Fibroblast of skin of abdomen (primary cell): ENCODE results near the gene CPOX. TPM values are rescaled to one million over a fixed set of nuclear protein-coding genes. Genes with fewer than 3 reads are reported as not detected.
"Not testable (repeated sequence)": the region's sequence is repeated elsewhere in the genome, so short reads cannot be mapped to it uniquely, and the experiment has no call there.

Experiments
- DNase-seq: peaks from one replicate; pipeline ENCODE4 v3.0.0-alpha.2; 2013
- polyA plus RNA-seq, 2 experiments: library from polyadenylated mRNA; unstranded; fragments of 120-200 nt; gene quantifications; one replicate each; pipeline ENCODE4 v1.2.1, GENCODE V29; 2013; ENCODE audit not compliant: insufficient read length in 2 of 2

The CPOX gene
- polyA plus RNA-seq (2013, experiment 1 of 2; ENCODE audit: insufficient read length): 19.9 TPM
- polyA plus RNA-seq (2013, experiment 2 of 2; ENCODE audit: insufficient read length): 20.5 TPM

DNA sequence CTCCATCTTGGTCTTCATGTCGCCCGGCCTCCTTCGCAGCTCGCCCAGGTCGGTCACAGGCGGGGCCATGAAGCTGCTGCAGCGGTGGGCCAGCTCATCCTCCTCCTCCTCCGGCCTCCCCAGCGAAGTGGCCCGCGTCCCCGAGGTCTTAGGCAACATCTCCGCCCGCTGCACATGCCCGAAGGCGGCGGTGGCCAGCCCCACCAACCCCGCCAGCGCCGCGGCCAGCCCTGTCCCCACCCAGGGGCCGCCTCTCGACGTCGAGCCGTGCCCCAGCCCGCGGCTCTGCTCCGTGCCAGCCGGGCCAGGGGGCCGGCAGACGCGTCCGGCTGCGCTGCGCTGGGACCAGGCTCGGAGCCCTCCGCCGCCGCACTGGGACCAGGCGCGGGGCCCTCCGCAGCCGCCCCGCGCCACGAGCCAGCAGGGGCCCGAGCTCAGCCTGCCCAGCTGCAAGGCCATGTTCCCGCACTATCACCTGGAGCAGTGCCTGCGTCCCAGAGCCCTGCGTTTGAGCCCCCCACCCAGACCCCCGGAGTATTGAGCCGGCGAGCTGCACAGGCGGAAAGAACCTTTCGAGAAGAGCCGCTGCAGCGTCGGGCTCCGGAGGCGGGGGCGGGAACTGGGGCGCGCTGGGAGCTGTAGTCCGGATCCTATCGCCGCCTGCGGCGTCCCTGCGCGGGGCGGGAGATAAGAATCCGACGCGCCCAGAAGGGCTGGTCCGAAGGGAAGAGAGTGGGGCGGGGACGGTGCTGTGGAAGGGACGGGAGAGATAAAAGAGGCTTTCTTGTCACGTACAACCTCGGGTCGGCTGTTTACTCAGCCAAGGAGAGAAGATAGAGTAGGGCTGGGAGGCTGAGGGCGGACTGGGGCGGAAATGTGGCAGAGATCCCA lies at the start of gene CPOX:
CPOX (minus strand) TSS at position 566 of the 891 bp plus-strand sequence; CDS start at position 459, 107 bp downstream.
- peak; percentile 86 for DNase-seq

DNA sequence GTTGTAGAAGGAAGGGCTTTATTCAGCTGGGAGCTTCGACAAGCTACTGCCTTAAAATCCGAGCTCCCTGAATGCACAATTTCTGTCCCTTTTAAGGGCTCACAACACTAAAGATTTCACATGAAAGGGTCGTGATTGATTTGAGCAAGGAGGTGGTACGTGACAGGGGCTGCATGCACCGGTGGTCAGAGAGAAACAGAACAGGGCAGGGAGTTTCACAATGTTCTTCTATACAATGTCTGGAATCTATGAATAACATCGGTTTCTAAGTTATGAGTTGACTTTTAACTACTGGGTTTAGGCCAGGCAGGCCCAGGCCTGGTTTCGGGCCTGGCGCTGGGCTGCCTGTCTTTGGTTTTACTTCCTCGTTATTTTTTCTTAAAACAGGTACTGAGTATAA lies 49.4 kb upstream of the CPOX start:
- not testable (repeated sequence) for DNase-seq

DNA sequence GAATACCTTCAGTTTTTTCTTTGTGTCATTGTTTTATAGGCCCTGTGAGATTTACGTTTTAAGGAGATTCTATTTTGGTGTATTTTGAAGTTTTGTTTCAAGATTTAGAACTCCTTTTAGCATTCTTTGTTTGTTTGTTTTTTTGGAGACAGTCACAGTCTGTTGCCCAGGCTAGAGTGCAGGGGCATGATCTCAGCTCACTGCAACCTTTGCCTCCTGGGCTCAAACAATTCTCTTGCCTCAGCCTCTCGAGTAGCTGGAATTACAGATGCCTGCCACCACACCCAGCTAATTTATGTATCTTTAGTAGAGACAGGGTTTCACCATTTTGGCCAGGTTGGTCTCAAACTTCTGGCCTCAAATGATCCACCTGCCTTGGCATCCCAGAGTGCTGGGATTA lies 48.3 kb upstream of the CPOX start:
- DNase-seq: not testable (repeated sequence)

DNA sequence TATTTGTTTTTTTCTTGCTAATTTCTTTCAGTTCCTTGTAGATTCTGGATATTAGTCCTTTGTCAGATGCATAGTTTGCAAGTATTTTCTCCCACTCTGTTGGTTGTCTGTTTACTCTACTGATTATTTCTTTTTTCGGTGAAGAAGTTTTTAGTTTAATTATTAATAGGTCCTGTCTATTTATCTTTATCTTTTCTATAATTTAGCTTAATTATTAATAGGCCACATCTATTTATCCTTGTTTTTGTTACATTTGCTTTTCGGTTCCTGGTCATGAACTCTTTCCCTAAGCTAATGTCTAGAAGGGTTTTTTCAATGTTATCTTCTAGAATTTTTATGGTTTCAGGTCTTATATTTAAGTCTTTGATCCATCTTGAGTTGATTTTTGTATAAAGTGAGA lies 45.1 kb upstream of the CPOX start:
- DNase-seq: not testable (repeated sequence)

DNA sequence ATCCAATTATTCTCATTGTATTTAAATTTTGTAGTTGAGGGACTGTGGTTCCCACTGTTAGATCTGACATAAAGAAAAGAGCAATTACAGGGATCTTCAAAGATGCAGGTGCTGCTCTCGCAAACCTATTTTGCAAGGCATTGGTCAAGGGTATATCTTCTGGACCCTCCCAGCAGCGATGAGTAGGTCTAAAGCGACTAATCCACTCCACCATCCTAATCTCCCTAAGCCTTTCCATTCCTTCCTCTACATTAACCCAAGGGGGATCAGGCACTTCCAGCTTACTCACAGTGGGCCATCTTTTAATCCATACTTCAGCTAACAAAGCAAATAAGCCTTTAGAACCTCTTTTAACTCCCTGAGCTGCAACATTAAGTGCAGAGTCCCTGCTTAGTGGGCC lies 37.0 kb upstream of the CPOX start:
- DNase-seq: no peak

DNA sequence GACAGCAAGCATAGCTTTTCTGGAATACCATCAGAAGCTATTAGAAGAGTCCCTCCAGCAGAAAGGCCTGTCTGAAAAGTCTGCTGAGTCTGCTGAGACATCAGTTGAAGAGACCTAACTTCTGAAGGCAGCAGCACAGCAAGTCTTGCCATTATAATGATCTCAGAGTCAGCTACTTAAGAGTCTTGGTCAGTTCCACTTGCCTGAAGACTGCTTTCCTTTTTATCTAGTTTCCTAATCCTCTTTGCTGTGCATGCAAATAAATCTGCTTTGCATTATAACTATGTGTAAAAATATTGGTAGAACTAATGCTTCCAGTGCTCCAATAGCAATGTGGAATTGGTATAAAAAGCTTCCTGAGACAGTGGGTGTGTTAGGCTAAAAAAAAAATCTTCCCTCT lies 34.9 kb upstream of the CPOX start:
- no peak for DNase-seq

DNA sequence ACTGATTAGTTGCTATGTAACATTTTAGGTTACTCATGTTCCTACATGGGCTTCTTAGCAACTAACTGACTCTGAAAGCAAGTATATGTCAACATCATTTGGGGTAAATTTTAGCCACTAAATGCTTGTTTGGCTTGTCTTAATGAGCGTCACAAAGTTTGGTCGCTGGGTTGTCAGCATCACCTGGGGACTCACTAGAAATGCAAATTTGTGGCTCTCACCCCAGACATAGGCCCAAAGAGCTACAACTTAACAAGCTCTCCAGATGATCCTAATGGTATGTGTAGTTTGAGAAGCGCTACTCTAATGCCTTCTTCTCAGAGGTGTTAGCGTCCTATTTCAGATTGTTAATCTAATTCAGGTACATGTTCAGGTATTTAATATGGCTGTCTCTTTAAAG lies 32.7 kb upstream of the CPOX start:
- no peak for DNase-seq

DNA sequence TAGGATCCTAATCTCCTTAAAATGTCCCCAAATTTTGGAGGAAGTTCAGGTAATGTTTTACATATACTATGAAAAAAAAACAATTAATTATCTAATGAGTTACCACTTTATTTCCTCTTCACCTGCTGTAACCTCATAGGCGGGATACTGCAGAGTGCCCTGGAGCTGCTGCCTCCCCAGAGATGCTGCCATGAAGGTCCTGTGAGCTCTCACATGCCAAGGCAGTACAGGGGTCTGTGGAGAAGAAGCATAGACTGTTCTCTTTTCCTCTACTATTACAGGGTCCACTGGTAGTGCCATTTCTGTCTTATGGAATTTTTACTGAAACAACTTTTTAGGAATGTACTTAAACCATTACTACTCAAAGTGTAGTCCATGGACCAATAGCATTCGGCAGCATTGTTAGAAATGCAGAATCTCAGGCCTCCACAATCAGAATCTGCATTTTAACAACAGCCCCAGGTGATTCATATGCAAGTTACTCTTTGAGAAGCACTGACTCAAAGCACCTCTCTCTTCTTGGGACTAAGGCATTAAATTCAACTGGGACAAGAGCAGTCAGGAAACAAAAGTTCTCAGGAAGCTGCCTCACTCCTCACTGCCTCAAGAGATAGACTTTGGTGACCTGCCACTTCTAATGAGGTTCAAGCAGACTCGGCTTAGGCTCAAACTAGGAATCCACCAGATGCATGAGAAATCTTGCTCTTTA lies 30.3 kb upstream of the CPOX start:
- DNase-seq: no peak

DNA sequence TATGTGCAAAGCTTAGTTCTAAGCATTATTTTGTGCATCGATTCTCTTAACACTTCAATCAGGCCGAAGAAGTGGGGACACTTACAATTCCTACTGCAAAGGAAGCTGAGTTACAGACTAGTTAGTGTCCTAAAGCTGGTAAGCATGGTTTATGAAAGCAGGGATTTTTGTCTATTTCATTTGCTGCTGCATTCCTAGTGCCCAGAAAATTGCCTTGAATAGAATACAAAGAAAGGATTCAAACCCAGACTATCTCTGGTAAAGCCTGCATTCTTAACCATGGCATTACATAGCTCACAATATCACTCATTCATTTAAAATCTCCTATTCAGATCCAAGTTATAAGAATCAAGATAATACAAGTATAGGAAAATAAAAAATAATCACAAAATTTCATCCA lies 24.4 kb upstream of the CPOX start:
- DNase-seq: no peak

DNA sequence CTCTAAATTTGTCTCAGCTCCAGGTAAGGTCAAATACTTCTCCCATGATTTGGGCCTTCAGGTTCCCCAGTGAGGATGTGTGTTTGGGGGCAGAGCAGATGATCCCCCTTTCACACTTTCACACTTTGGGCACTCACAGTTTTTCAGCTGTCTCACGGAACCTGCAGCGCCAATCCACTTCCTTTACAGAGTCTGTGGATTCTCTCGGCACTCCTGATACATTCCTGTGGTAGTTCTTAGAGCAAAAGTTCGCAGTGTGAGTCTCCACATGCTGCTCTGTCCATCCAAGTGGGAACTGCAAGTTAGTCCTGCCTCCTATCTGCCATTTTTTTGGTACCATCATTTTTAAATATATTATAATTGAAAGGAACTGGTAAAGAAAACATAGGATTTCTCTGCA lies 20.2 kb upstream of the CPOX start:
- peak; percentile 21 for DNase-seq

DNA sequence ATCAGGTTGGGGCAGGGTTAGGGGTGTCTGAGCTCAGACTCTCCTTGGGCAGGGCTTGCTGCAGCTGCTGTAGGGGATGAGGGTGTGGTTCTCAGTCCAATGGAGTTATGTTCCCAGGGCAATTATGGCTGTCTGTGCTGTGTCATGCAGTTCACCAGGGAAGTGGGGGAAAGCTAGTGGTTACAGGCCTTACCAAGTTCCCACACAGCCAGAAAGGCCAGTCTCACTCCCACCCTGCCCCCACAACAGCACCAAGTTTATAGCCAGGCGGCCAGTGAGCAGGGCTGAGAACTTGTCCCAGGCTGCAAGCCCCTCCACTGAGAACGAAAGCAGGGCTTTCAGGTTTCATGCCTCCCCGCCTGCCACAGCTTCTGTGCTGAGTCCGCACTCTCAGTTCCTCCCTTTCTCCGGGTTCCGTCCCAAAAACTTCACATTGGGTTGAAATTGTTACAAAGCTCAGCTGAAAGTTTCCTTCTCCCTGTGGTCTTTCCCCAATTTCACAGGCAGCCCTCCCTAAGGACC lies 19.6 kb upstream of the CPOX start:
- no peak for DNase-seq

DNA sequence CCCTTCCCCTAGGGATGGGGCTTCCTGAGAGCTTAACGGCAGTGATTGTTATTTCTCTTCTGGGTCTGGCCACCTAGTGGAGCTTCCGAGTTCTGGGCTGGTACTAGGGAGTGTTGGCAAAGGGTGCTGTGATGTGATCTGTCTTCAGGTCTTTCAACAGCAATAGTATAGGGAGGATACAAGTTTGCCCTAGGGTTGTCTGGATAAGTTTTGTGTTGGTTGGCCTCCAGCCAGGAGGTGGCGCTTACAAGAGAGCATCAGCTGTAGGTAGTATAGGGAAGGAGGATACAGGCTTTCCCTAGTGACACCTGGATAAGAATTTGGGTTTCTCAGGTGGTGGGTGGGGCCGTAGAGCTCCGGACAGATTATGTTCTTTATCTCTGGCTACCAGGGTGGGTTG lies 19.2 kb upstream of the CPOX start:
- DNase-seq: no peak

DNA sequence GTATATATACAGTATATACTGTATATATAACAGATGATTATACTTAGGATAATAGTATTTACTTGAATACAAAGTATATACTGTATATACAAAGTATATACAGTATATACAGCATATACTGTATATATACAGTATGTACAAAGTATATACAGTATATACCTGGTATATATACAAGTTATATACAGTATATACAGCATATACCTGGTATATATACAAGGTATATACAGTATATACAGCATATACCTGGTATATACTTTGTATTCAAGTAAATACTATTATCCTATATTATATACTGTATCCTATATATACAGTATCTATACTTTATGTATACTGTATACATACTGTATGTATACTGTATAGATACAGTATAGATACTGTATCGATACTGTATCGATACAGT lies 14.6 kb upstream of the CPOX start:
- no peak for DNase-seq

DNA sequence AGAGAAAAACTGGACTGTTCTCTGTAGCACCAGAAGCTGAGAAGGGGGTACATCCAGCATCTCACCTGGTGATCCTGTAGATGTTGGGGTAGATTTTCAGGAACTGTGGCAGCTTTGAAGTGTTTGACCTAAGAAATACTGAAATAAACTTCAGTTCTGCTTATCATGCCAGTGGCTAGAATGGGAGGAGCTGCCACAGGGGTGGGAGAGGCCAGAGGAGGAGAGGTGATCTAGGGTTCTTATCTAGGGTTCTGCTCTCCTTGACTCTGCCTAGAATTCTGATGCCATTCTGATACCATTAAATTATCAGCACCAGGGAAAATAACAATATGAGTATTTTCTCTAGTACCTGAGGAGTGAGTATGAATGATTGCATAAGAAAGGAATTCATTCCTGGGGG lies 10.2 kb upstream of the CPOX start:
- no peak for DNase-seq

DNA sequence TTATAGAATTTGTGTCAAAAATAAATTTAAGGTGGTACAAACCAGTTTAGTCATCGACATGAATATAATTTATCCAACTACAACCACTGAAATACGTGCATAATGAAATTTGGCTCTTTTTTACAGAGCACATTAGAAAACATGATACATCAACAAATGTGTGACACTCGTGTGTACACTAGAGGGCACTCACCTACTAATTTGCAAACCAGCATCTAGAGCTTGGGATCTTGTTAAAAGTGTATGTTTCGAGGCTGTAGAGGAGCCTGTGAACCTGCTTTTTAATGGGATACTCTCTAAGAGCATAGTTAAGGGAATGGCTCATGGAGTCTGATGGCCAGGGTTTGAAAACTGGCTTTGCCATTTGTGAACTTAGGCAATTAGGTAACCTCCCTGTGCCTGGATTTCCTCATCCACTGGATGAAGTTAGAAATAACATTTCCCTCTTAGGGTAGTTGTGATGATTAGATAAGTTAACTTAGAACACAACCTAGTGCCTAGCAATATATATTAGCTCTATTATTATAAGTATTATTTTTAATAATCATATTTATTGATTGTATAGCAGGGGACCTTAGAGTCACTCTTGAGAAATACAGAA lies 8.8 kb upstream of the CPOX start:
- DNase-seq: peak; percentile 66

DNA sequence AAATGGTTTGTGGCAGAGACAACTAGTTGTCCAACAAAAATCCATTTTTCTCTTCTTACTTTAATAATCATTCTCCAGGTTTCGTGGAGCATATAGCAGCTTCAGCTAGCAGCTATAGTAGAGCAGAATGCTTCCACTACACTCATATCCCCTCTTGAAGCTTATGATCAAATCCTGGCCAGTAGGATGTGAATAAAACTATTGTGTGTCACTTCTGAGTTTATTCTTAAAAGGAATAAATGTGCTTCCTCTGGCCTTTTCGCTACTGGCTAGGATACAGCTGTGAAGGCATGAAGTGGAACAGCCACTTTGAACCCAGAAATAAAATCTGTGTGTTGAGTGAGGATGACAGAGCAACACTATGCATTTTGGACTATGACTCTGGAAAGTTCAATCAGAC lies 7.8 kb upstream of the CPOX start:
- no peak for DNase-seq

DNA sequence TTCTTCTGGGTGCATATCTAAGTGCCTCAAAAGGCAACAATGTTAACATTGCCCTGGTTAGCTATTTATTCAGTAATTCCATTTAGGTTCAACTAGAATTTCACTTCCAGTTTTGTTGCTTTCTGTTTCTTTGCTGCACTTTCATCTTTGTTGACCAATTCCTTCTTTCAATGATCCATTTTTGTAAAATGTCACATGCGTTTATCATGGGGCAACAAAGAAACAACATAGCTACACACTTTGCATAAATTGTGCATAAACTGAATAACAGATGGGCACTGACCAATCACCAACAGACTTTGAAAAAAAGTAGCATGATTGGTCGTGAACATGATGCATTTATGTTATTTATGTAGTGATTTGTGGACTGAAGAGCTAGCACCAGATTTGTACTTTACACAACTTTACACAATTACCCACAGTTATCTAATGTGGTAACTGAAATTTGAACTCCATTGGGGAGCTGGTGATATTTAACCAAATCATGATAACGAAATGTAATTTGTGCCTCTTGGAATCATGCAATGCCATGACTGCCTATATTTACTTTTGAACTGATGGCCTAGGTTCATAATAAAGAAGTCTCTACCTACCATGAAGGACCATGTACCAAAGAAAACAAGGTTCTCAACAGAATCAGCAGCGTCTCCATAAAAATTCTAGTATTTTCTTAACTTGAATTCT lies 7.1 kb upstream of the CPOX start:
- DNase-seq: no peak

DNA sequence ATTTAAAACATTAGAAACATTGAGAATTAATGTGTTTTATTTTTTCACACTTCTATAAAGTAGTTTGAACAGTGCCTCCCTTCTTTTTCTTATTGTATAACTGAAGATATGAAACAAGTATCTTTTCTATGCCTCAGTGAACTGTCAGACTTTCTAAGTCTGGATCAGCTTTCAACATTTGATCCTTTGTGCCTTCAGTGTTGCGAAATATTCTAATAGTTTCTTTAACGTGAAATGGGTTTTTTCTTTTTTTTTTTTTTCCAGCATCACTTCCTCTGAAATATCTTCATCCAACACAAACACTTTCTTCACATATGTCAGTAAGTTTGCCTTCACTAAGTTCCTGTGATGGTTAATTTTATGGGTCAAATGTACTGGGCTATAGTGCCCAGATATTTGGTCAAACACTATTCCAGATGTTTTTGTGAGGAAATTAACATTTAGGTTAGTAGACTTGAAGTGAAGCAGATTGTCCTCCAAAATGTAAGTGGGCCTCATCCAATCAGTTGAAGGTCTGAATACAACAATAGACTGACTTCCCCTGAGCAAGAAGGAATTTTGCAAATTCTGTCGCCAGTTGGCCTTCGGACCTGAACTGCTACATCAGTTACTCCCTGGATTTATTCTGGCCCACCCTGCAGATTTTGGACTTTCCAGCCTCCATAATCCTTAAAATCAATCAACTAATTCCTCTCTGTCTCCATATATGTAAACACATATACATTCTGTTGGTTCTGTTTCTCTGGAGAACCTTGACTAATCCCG lies 6.4 kb upstream of the CPOX start:
- DNase-seq: no peak

DNA sequence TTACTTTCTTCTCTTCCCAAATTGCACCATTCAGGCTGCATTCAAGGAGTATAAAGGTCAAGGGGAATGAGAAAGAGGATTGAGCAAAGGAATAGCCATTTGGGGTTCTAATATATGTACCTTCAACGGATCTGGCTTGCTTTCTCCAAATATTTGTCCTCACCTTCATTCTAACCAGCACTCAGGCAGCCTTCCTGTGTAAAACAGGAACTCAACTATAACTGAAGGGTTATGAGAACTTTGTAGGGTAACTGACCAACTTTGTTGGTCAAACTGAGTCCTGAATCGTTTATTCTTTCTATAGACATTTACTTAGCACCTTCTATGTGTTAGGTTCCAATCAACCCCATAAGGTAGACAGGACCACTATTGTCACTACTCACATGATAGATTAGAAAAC lies 5.1 kb upstream of the CPOX start:
- DNase-seq: no peak

DNA sequence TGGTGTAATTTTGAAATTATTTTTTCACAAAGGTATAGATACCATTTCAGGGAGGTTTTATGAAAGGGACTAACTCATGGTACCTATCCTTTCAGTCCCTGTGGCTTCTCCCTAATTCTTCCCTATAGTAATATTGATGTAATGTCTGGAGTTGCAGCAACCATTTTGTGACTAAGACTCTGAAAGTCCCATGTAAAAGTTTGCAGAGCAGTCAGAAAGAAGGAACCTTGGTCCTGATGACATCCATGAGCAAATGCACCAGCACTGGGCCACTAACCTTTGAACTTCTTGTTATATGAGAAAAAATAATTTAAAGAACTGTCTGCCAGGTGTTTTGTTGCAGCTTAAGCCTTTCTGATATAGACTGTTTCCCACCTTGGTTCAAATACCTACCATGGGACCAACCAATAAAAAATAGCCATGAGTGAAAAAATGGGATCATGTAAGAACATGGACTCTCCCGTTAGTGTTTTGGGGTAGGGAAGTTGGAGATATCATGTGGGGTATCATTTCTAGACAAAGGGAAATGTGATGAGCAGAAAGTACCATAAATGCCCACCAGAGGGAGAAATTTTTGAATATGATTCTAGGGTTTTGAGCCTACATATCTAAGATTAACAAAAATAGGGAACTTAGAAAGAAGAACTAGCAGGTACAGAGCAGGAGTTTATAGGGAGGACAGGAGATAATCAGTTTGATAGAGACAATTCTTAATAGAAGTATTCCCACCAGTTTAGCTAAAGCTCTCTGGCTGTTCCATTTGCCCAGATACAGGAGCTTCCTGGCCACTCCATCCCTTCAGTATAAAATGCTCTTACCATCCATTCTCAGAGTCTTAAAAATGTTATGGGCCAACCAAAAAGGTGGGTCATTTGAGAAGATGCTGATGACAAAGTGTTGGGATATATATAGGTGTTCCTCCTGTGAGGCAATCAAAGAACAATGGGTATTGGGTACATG lies 3.4 kb upstream of the CPOX start:
- DNase-seq: peak; percentile 18

DNA sequence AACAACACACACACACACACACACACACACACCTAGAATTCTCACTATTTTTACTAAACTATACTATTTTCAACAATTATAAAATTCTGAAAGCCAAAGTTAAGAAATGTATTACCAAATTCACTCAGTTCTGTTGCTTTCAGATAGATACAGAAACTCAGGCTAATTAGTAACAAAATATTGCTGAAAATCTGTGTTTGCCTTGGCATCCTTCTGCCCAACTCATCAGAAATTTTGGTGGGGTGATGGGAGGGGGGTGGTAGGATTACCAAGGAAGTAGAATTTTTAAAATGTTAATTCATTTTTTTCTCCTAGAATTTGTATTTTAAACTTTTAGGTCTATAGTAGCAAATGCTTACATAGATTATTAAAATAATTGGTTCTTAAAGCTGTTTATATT lies 2.7 kb upstream of the CPOX start:
- no peak for DNase-seq
